Breast epithelium (tissue), 4 donors: ENCODE measurements around the gene CLHC1. TPM values are rescaled to one million over a fixed set of nuclear protein-coding genes. Genes with fewer than 3 reads are reported as not detected.

Source experiments
- DNase-seq, 2 donors: peaks; one replicate each; pipeline ENCODE4 v3.0.0-alpha.2; 2019; ENCODE audit warnings: low spot score in 2 of 2
- H3K27ac ChIP-seq, 2 donors: fragments of 200-600 bp; sonication (generic) in 1 of 2; one replicate each; pipeline ENCODE4 v1.5.1; 2016 to 2019; ENCODE audit warnings: mild to moderate bottlenecking in 1 of 2
- H3K27me3 ChIP-seq, 2 donors: fragments of 200-600 bp; sonication (generic) in 1 of 2; one replicate each; pipeline versions ENCODE4 v1.5.1 to v1.6.0; 2017 to 2019; ENCODE audit warnings: control low read depth in 1 of 2, mild to moderate bottlenecking in 1 of 2
- H3K36me3 ChIP-seq: fragments of 200-600 bp; one replicate; pipeline ENCODE4 v1.5.1; 2019
- H3K4me1 ChIP-seq, 2 donors: fragments of 200-600 bp; sonication (generic); one replicate each; pipeline ENCODE4 v1.5.1; 2016 to 2019; ENCODE audit warnings: control low read depth in 1 of 2
- H3K4me3 ChIP-seq, 3 donors: fragments of 200-600 bp; sonication (generic); 1 replicate in 2 of 3; 2 replicates in 1 of 3; pipeline ENCODE4 v1.5.1; 2016 to 2019; ENCODE audit warnings: mild to moderate bottlenecking in 3 of 3, moderate library complexity in 2 of 3
- H3K9me3 ChIP-seq, 2 donors: fragments of 200-600 bp; sonication (generic) in 1 of 2; one replicate each; pipeline ENCODE4 v1.5.1; 2016 to 2019; ENCODE audit warnings: control low read depth in 1 of 2
- CTCF ChIP-seq, 3 donors: fragments of 450-650 bp; IDR thresholded peaks; one replicate each; pipeline ENCODE4 v1.5.1; 2016 to 2017; ENCODE audit warnings: antibody characterized with exemption in 3 of 3, mild to moderate bottlenecking in 3 of 3, moderate library complexity in 3 of 3
- POLR2A ChIP-seq: fragments of 450-650 bp; IDR thresholded peaks from one replicate; pipeline ENCODE4 v1.6.1; 2016; ENCODE audit warnings: antibody characterized with exemption, mild to moderate bottlenecking, moderate library complexity
- POLR2AphosphoS5 ChIP-seq, 3 donors: sonication (generic); formaldehyde crosslinking; IDR thresholded peaks; one replicate each; pipeline ENCODE4 v1.6.1; 2017; ENCODE audit warnings: antibody characterized with exemption in 3 of 3
- intact Hi-C: fragments of 100-400 bp; cut with DNase I; formaldehyde crosslinking; loops from one replicate; pipeline ENCODE4 v1.15.1; 2023; ENCODE audit warnings: low total_unique reads
- total RNA-seq, 3 donors: library from RNA; depleted of rRNA; stranded (reverse); fragments of >200 nt; gene quantifications; one replicate each; pipeline ENCODE4 v1.1.0, GENCODE V29; 2016

Gene CLHC1
- total RNA-seq, 3 donors from 2014 or later = 3.5 to 20.8 (median 17.7) TPM

- Histone ChIP-seq H3K9me3 (no peaks in the 10 kb centered on the region), H3K27ac (peak overlapping the region; percentile 94), H3K4me1 (no peaks in the 10 kb centered on the region), H3K27me3 (no peaks in the 10 kb centered on the region), H3K4me3 (peak overlapping the region; percentile 72 to 79 (median 79)), H3K36me3 (no peaks in the 10 kb centered on the region)
- intact Hi-C loops = loop anchor here (10.0 kb wide), 1 partner anchor 191 kb away; the partner anchor contains the start of gene CCDC88A
- no peak for DNase-seq
- TF ChIP-seq CTCF (IDR thresholded peaks at IDR 0.05) = no peak
- no peak for TF ChIP-seq POLR2AphosphoS5 (IDR thresholded peaks at IDR 0.05)
These were observed 7.9 kb downstream of the CLHC1 start for GRCh38 chr2:55223958-55224760.

GRCh38 chr2:55213822-55214221, 18.3 kb downstream of the CLHC1 start:
- intact Hi-C loops = no loop called here
- no peak overlapping the region for H3K4me3 ChIP-seq
- H3K27me3 ChIP-seq = no peaks in the 10 kb centered on the region
- no peaks in the 10 kb centered on the region for H3K36me3 ChIP-seq
- TF ChIP-seq POLR2AphosphoS5 (IDR thresholded peaks at IDR 0.05) (no peak), POLR2A (no peak), CTCF (IDR thresholded peaks at IDR 0.05) (no peak)
- no peak for DNase-seq
- no peak overlapping the region for H3K27ac ChIP-seq
- no peaks in the 10 kb centered on the region for H3K4me1 ChIP-seq
- no peaks in the 10 kb centered on the region for H3K9me3 ChIP-seq

GRCh38 chr2:55204950-55205349, 27.1 kb downstream of the CLHC1 start:
- Histone ChIP-seq H3K27me3 (no peaks in the 10 kb centered on the region), H3K9me3 (no peaks in the 10 kb centered on the region), H3K27ac (no peak overlapping the region), H3K36me3 (no peaks in the 10 kb centered on the region), H3K4me3 (no peak overlapping the region), H3K4me1 (no peaks in the 10 kb centered on the region)
- TF ChIP-seq CTCF (IDR thresholded peaks at IDR 0.05) (no peak), POLR2A (no peak), POLR2AphosphoS5 (IDR thresholded peaks at IDR 0.05) (no peak)
- intact Hi-C loops = no loop called here
- DNase-seq = no peak

GRCh38 chr2:55204536-55204935, 27.6 kb downstream of the CLHC1 start:
- Histone ChIP-seq H3K36me3 (no peaks in the 10 kb centered on the region), H3K9me3 (no peaks in the 10 kb centered on the region), H3K4me1 (no peaks in the 10 kb centered on the region), H3K27ac (no peak overlapping the region), H3K27me3 (no peaks in the 10 kb centered on the region), H3K4me3 (no peak overlapping the region)
- intact Hi-C loops = no loop called here
- TF ChIP-seq POLR2A (no peak), POLR2AphosphoS5 (IDR thresholded peaks at IDR 0.05) (no peak), CTCF (IDR thresholded peaks at IDR 0.05) (no peak)
- no peak for DNase-seq

GRCh38 chr2:55200416-55200815, 31.7 kb downstream of the CLHC1 start:
- H3K27me3 ChIP-seq = no peaks in the 10 kb centered on the region
- no peak for DNase-seq
- intact Hi-C loops = no loop called here
- no peaks in the 10 kb centered on the region for H3K4me1 ChIP-seq
- H3K4me3 ChIP-seq = no peak overlapping the region
- H3K9me3 ChIP-seq = no peaks in the 10 kb centered on the region
- TF ChIP-seq CTCF (IDR thresholded peaks at IDR 0.05) = no peak
- no peak for TF ChIP-seq POLR2A
- TF ChIP-seq POLR2AphosphoS5 (IDR thresholded peaks at IDR 0.05) = no peak
- no peaks in the 10 kb centered on the region for H3K36me3 ChIP-seq
- no peak overlapping the region for H3K27ac ChIP-seq
